Endothelial cell of umbilical vein (primary cell): ENCODE results near the gene ROMO1. TPM values are rescaled to one million over a fixed set of nuclear protein-coding genes. Genes with fewer than 3 reads are reported as not detected.

ENCODE experiments used
- BruUV-seq: library from RNA; stranded (reverse); fragments of 400-500 nt; replicated peaks from 2 replicates; lab custom pipeline; 2021; lab: Mats Ljungman, UMichigan
- CTCF ChIA-PET: fragments of 300-600, 350-600 bp; sonication (Branson Sonifier 250); formaldehyde crosslinking; loops from one replicate; lab custom pipeline; 2021; ENCODE audit warnings: antibody characterized with exemption, inconsistent platforms; lab: Charles Lee
- POLR2A ChIA-PET: fragments of 300-600, 350-600 bp; sonication (Branson Sonifier 250); formaldehyde crosslinking; loops from one replicate; lab custom pipeline; 2021; ENCODE audit warnings: antibody characterized with exemption, inconsistent platforms; lab: Charles Lee
- DNase-seq: peaks from one replicate; pipeline ENCODE4 v3.0.0-alpha.2; 2011; ENCODE audit warnings: low read depth, low spot score
- FAIRE-seq: peaks from 2 replicates; lab custom pipeline; 2011; peaks lifted over from hg19 to GRCh38; lab: Jason Lieb, UNC
- H2AFZ ChIP-seq: 2 replicates; pipeline ENCODE4 v1.6.0; 2012; ENCODE audit warnings: low read depth, low read length, control low read depth, inconsistent platforms
- H3K27ac ChIP-seq: 2 replicates; pipeline ENCODE4 v1.5.1; 2011; ENCODE audit warnings: low read depth, mild to moderate bottlenecking, control low read depth, low read length, moderate library complexity; ENCODE audit not compliant: insufficient read depth
- H3K27me3 ChIP-seq, 2 experiments: 2 replicates each; pipeline versions ENCODE4 v1.6.0 to v1.6.1; 2011; ENCODE audit warnings: low read length in 2 of 2, mixed read lengths in 1 of 2; ENCODE audit not compliant: control insufficient read depth in 2 of 2, insufficient read depth in 2 of 2
- H3K36me3 ChIP-seq, 2 experiments: 2 replicates in 1 of 2; 3 replicates in 1 of 2; pipeline ENCODE4 v1.5.1; 2011; ENCODE audit warnings: low read length in 2 of 2, mild to moderate bottlenecking in 1 of 2, moderate library complexity in 1 of 2; ENCODE audit not compliant: control insufficient read depth in 2 of 2, insufficient read depth in 2 of 2; ENCODE audit errors: extremely low read depth in 1 of 2
- H3K4me1 ChIP-seq: 3 replicates; pipeline ENCODE4 v1.5.1; 2011; ENCODE audit warnings: mild to moderate bottlenecking, low read length; ENCODE audit not compliant: control insufficient read depth, insufficient read depth; ENCODE audit errors: extremely low read depth
- H3K4me2 ChIP-seq: 2 replicates; pipeline ENCODE4 v1.6.1; 2011; ENCODE audit warnings: low read length, control low read depth, mixed read lengths; ENCODE audit not compliant: insufficient read depth
- H3K4me3 ChIP-seq, 3 experiments: fragments of 200-600 bp in 1 of 3; sonication (generic), shearing (Covaris generic) in 1 of 3; replicated peaks in 1 of 3; 2 replicates each; pipeline ENCODE4 v1.5.1; 2011 to 2016; ENCODE audit warnings: control low read depth in 3 of 3, low read length in 3 of 3, mild to moderate bottlenecking in 2 of 3, inconsistent platforms in 1 of 3, low read depth in 1 of 3, moderate library complexity in 1 of 3; ENCODE audit not compliant: insufficient read depth in 1 of 3
- H3K79me2 ChIP-seq: 2 replicates; pipeline ENCODE4 v1.6.0; 2012; ENCODE audit warnings: low read length, inconsistent platforms; ENCODE audit not compliant: control insufficient read depth, insufficient read depth
- H3K9ac ChIP-seq: replicated peaks from 2 replicates; pipeline ENCODE3; 2011; ENCODE audit warnings: low read length, control low read depth; ENCODE audit not compliant: insufficient read depth; ENCODE audit errors: extremely low read depth
- H3K9me1 ChIP-seq: replicated peaks from 3 replicates; pipeline ENCODE4 v1.6.0; 2011; ENCODE audit warnings: mild to moderate bottlenecking, low read length; ENCODE audit not compliant: control insufficient read depth, insufficient read depth; ENCODE audit errors: extremely low read depth
- H3K9me3 ChIP-seq: replicated peaks from 2 replicates; pipeline ENCODE4 v1.5.1; 2012; ENCODE audit warnings: low read length, inconsistent platforms; ENCODE audit not compliant: control insufficient read depth, insufficient read depth
- H4K20me1 ChIP-seq: replicated peaks from 2 replicates; pipeline ENCODE3; 2011; ENCODE audit warnings: mild to moderate bottlenecking, low read length; ENCODE audit not compliant: control insufficient read depth, insufficient read depth; ENCODE audit errors: extremely low read depth
- EZH2 ChIP-seq: IDR thresholded peaks from 2 replicates; pipeline ENCODE4 v1.6.1; 2012; ENCODE audit warnings: borderline replicate concordance, low read depth, mild to moderate bottlenecking, moderate library complexity, low read length, inconsistent platforms; ENCODE audit not compliant: severe bottlenecking
- FOS ChIP-seq: IDR thresholded peaks from 2 replicates; pipeline ENCODE4 v1.6.1; 2011; ENCODE audit warnings: mild to moderate bottlenecking, low read length, moderate library complexity, borderline replicate concordance; ENCODE audit not compliant: insufficient read depth
- GATA2 ChIP-seq: IDR thresholded peaks from 2 replicates; pipeline ENCODE4 v1.7.0; 2011; ENCODE audit warnings: low read depth, mild to moderate bottlenecking, moderate library complexity, mixed read lengths, low read length; ENCODE audit not compliant: insufficient read length, insufficient read depth
- JUN ChIP-seq: IDR thresholded peaks from 2 replicates; pipeline ENCODE4 v1.6.1; 2011; ENCODE audit warnings: borderline replicate concordance, low read depth; ENCODE audit not compliant: insufficient read length, insufficient read depth
- MYC ChIP-seq: IDR thresholded peaks from one replicate; pipeline ENCODE4 v1.6.1; 2011; ENCODE audit warnings: mild to moderate bottlenecking, low read depth, low read length
- POLR2AphosphoS5 ChIP-seq: IDR thresholded peaks from 2 replicates; pipeline ENCODE4 v1.6.1; 2012; ENCODE audit warnings: low read depth, mild to moderate bottlenecking, control low read depth, low read length, moderate library complexity; ENCODE audit not compliant: insufficient read depth
- dilution Hi-C: fragments of 300-500 bp; cut with MboI; formaldehyde crosslinking; loops from one replicate; pipeline ENCODE4 v1.15.0; 2019; ENCODE audit warnings: low sequenced_read_pairs; ENCODE audit not compliant: extremely low pct_ligation_motif_present
- intact Hi-C: fragments of 100-400 bp; cut with micrococcal nuclease; formaldehyde crosslinking; loops from one replicate; pipeline ENCODE4 v1.10.0; 2022
- polyA plus RNA-seq, 4 experiments: library from polyadenylated mRNA; depleted of rRNA in 3 of 4; stranded (reverse) in 3 of 4; unstranded in 1 of 4; fragments of >200 nt; gene quantifications; 2 replicates each; pipeline versions ENCODE4 v1.2.1 to v1.2.3, GENCODE V29; 2011 to 2012; ENCODE audit warnings: missing spikeins in 1 of 4
- total RNA-seq: library from RNA; stranded (reverse); gene quantifications from 2 replicates; pipeline ENCODE4 v1.2.3, GENCODE V29; 2021
- TF ChIP-seq, protein P1 (sequence below), 2 donors: IDR thresholded peaks; 1 replicate in 1 of 2; 2 replicates in 1 of 2; pipeline ENCODE4 v1.5.1; 2011; ENCODE audit warnings: low read length in 2 of 2, mild to moderate bottlenecking in 2 of 2, moderate library complexity in 2 of 2, control low read depth in 1 of 2, inconsistent platforms in 1 of 2, low read depth in 1 of 2; ENCODE audit not compliant: insufficient read depth in 1 of 2; ENCODE audit errors: extremely low read depth in 1 of 2

Gene ROMO1
- total and polyA plus RNA-seq, 2 donors (not counting 3 experiments of a cell fraction or from before 2014, with no cell fraction given): 174 to 1,099 TPM

DNA sequence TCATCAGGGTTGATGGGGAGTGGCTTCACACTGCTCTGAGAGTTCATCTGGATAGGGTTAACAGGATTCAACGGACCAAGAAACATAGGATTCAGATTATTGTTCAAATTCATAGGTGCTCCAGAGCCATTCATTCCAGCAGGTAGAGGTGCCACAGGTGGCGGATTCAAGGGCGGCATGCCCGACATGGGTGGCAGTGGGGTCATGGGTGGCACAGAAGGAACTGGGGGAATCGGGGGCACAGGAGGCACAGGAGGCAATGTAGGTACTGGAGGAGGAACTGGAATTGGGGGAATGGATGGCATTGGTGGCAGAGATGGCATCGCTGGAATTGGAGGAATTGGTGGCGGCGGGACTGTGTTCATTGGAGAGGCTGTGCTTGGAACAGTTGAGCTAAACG lies 44.8 kb upstream of the ROMO1 start:
- Histone ChIP-seq H3K36me3 (peaks cover 21% of the 10 kb centered on the region in 2 experiments), H3K9ac (no peak overlapping the region), H3K4me1 (no peaks in the 10 kb centered on the region), H3K9me3 (no peaks in the 10 kb centered on the region), H4K20me1 (peaks cover 16% of the 10 kb centered on the region), H2AFZ (no peak overlapping the region), H3K4me3 (no peak overlapping the region), H3K4me2 (no peak overlapping the region), H3K27ac (no peak overlapping the region), H3K9me1 (no peaks in the 10 kb centered on the region), H3K79me2 (peaks cover 97% of the 10 kb centered on the region), H3K27me3 (no peaks in the 10 kb centered on the region)
- DNase-seq: no peak
- dilution Hi-C loops: no loop called here
- intact Hi-C loops: no loop called here
- no peak for TF ChIP-seq GATA2
- TF ChIP-seq, protein P1, sequence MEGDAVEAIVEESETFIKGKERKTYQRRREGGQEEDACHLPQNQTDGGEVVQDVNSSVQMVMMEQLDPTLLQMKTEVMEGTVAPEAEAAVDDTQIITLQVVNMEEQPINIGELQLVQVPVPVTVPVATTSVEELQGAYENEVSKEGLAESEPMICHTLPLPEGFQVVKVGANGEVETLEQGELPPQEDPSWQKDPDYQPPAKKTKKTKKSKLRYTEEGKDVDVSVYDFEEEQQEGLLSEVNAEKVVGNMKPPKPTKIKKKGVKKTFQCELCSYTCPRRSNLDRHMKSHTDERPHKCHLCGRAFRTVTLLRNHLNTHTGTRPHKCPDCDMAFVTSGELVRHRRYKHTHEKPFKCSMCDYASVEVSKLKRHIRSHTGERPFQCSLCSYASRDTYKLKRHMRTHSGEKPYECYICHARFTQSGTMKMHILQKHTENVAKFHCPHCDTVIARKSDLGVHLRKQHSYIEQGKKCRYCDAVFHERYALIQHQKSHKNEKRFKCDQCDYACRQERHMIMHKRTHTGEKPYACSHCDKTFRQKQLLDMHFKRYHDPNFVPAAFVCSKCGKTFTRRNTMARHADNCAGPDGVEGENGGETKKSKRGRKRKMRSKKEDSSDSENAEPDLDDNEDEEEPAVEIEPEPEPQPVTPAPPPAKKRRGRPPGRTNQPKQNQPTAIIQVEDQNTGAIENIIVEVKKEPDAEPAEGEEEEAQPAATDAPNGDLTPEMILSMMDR (IDR thresholded peaks at IDR 0.05; ENCODE audit: extremely low read depth in 1 of 2, insufficient read depth in 1 of 2, low read depth in 1 of 2, low read length in 2 of 2): no peak
- TF ChIP-seq JUN: no peak
- no peak for TF ChIP-seq EZH2
- ChIA-PET POLR2A (no interaction called here), CTCF (interaction anchor here (1.7 kb wide), 1 partner anchor 35 kb away, joined by 5 read pairs; no protein-coding TSS in a partner anchor)
- BruUV-seq: TSS peak; percentile 11
- FAIRE-seq: no peak

DNA sequence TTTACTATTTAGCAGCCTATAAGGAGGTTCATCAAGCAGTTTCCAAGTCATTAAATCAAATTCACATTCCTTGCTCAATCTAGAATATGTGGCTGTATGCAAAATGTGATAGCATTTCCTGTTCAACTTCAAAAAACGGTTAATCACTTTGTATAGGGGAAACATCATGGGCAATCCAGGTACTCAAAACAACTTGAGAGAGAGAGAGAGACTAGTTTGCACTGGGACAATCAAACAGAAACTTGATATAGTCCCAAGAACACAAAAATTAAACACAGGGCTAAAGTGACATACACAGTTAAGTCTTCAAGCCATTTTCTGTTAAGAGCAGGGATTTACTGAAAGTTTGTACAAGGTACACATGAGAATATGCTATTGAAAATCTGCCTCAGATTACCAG lies 41.9 kb upstream of the ROMO1 start:
- peaks cover 25% of the 10 kb centered on the region for H4K20me1 ChIP-seq
- intact Hi-C loops: no loop called here
- no peak overlapping the region for H2AFZ ChIP-seq
- H3K4me1 ChIP-seq: peaks cover 14% of the 10 kb centered on the region
- H3K79me2 ChIP-seq: peaks cover 99% of the 10 kb centered on the region
- H3K9me3 ChIP-seq: no peaks in the 10 kb centered on the region
- dilution Hi-C loops: no loop called here
- H3K9me1 ChIP-seq: no peaks in the 10 kb centered on the region
- POLR2A ChIA-PET: no interaction called here
- no peak for DNase-seq
- H3K36me3 ChIP-seq: peaks cover 19 to 21% of the 10 kb centered on the region in 2 experiments
- no peak overlapping the region for H3K9ac ChIP-seq
- CTCF ChIA-PET: interaction anchor here (0.6 to 1.5 kb wide), 4 partner anchors 12 to 194 kb away, joined by 3 to 5 read pairs (median 3); no protein-coding TSS in a partner anchor
- TF ChIP-seq FOS (no peak), POLR2AphosphoS5 (no peak), MYC (no peak), GATA2 (no peak), JUN (no peak)
- H3K27ac ChIP-seq: no peak overlapping the region
- H3K4me2 ChIP-seq: no peak overlapping the region
- H3K4me3 ChIP-seq: no peak overlapping the region
- BruUV-seq: no TSS peak
- no peaks in the 10 kb centered on the region for H3K27me3 ChIP-seq
- FAIRE-seq: no peak
